HPDE6-E6E7 (cell line): ENCODE measurements around the gene PIH1D1.
"Not testable (repeated sequence)": the region's sequence is repeated elsewhere in the genome, so short reads cannot be mapped to it uniquely, and the experiment has no call there.

Experiments used
- DNase-seq: peaks from one replicate; pipeline ENCODE4 v3.0.0; 2011; ENCODE audit warnings: missing footprints; ENCODE audit errors: extremely low spot score

The PIH1D1 gene

DNA sequence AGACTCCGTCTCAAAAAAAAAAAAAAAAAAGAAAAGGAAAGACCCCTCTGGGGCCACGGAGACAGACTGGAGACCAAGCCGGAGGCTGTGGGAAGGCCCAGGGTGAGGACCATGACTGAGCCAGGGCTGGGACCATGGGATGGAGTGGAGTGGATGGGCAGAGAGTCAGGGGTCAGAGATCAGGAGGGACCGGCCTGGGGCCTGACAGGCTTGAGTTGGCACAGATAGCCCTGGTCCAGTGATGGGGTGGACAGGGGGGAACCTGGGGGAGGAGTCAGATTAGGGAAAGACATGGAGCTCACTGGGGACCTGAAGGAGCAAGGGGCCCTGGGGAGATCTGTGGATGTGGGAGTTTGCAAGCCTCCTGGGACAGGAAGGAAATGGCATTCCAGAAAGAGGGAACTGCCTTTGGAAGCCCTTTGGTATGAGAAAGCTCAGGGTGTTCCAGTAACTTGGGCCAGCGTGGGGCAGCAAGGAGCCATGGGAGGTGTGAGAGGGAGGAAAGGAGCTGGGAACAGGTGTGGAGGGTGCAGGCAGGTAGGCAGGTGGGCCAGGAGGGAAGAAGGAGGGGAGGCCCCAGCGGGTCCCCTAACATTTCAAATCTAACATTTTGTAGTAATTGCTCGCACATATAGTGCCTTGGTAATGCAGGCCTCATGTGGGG is 29.5 kb upstream of the PIH1D1 start:
- DNase-seq = no peak

DNA sequence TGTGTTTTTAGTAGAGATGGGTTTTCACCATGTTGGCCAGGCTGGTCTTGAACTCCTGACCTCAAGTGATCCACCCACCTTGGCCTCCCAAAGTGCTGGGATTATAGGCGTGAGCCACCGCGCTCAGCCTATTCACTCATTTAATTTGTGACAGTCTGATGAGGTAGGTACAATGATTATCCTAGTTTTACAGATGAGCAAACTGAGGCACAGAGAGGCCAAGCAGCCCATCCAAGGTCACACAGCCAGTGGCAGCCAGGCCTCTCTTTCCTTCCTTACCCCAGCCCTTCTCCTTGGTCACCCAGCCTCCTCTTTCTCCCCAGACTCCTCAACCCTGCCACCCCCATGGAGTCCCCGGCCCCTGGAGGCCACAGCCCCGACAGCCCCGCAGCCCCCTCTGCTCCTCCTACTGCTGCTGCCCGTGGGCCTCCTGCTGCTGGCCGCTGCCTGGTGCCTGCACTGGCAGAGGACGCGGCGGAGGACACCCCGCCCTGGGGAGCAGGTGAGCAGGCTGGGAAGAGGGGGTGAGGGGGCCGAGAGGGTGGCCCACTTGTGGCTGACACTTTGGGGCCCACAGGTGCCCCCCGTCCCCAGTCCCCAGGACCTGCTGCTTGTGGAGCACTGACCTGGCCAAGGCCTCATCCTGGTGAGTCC is 28.5 kb upstream of the PIH1D1 start:
- DNase-seq = no peak

DNA sequence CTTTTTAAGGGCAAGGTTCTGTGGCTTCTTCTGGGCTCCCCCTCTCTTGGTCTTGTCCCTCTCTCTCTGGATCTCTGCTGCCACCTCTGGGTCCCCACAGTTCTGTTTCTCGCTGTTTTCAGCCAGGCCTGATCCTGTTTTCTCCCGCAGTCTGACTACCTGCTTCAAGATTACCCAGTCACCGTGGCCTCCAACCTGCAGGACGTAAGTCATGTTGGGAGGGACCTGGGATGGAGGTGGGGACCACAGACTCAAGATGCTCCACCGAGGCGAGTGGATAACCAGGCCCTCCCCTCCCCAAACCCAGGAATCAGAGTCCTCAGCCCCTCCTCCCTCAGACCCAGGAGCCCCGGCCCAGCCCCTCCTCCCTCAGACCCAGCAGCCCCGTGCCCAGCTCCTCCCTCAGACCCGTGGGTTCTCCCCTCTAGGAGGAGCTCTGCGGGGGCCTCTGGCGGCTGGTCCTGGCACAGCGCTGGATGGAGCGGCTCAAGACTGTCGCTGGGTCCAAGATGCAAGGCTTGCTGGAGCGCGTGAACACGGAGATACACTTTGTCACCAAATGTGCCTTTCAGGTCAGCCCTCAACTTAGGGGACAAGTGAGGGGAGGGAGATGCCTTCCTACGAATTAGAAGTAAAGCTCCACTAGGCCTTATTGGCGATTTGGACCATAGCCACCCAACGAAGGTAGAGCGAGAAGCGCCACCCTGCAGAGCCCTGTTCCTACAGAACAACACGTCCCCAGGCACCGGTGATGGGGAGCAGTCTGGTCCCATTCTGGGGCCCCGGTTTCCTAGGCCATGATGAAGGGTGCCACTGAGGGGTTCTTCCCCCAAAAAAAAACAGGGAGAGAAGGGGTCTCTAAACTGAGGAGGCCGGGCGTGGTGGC is 24.6 kb upstream of the PIH1D1 start:
- DNase-seq = no peak

DNA sequence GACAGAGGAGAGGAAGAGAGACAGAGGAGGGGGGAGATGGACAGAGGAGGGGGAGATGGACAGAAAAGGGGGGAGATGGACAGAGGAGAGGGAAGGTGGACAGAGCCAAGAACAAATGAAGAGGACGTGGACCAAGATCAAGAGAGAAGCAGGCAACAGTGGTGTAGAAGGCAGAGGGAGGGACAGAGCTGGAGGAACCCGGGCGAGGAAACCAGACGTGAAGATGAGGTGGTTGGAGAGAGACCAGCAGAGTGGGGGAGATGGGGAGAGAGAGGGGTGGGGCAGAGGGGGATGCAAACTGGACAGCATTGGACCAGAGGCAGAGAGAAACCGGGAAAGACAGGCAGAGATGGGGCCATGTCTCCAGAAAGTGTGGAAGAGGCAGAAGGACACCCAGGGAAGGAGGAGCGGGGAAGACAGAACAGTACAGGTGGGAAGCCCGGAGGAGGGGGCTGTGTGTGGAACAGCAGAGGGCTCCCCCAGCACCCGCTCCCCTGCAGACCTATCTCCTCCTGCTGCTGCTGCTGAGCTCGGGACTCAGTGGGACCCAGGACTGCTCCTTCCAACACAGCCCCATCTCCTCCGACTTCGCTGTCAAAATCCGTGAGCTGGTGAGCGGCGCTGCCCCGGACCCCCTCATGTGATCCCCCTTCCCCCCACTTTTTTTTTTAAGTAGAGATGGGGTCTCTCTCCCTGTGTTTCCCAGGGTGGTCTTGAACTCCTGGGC is 23.7 kb upstream of the PIH1D1 start:
- no peak for DNase-seq

DNA sequence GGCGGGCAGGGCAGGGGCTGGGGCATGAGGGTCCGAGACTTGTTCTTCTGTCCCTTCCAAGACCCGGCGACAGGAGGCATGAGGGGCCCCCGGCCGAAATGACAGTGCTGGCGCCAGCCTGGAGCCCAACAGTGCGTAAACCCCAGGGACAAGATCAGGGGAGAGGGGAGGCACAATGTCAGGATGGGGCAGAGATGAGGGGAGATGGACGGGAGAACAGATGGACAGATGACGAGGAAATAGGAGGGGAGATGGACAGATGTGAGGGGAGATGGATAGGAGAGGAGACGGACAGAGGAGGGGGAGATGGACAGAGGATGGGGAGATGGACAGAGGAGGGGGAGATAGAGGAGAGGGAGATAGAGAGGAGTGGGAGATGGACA is 22.9 kb upstream of the PIH1D1 start:
- DNase-seq = no peak

GRCh38 chr19:49473868-49474541 is 22.4 kb upstream of the PIH1D1 start, which contains the start of gene FLT3LG:
TSS of gene FLT3LG (plus strand) at chr19:49474215. CDS start at chr19:49474640, 425 bp downstream.
- peak; percentile 91 for DNase-seq

- not testable (repeated sequence) for DNase-seq
Observed at GRCh38 chr19:49473501-49473867, 21.9 kb upstream of the PIH1D1 start.

DNA sequence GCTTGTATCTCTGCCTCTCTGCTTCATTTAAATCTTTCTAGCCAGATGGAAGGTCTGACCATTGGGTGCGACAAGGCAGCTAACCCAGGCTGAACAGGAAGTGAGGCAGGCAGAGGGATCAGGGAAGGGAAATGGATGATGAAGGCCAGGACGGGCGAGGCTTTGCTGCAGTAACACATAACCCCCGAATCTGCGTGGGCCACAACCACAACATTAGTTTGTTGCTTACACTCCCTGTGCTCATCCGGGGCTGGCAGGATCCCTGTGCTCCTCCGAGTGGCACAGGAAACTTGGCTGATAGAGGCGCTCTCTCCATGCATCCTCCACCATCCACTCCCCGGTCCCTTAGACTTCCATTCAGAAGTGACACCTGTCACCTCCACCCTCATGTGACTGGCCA is 21.3 kb upstream of the PIH1D1 start:
- DNase-seq = no peak

DNA sequence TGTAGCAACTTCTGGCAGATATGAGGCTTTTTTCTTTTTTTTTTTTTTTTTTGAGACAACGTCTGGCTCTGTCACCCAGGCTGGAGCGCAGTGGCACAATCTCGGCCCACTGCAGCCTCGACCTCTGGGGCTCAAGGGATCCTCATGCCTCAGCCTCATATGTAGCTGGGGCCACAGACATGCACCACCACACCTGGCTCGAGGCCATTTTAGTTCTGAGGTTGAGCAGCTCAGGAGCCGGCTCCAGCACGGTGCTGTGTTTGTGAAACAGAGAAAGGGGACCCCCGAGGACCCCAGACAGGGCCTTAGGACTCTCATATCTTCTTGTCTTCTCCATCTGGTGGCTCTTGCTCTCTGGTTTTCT is 19.0 kb upstream of the PIH1D1 start:
- DNase-seq = no peak

DNA sequence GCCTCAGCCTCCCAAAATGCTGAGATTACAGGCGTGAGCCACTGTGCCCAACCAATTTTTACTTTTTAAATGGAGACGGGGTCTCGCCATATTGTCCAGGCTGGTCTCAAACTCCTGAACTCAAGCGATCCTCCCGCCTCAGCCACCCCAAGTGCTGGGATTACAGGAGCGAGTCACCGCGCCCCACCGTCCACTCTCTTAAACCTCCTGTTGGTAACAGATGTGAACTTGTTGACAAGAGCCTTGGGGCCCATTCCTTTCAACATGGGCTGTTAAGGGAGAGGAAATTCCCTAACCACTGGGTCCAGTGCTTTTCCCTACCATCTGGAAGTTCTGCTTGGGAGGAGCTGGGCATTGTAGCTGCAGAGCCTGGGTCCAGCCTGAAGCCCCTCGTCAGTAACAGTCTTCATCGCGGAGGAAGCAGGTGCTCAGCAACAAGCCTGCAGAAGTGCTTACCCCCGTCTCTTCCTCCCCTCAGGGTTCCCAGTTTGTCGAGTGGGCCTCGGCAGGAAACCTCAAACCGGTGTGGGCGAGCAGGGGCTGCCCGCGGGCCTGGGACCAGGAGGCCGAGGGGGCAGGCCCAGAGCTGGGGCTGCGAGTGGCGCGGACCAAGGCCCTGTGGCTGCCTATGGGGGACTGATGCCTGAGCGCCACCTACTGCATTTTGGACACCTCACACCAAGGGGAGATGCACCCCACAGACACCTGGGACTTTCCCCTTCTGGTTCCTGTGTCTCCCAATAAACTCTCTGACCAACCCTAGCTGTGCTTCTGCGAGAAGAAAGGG is 18.4 kb upstream of the PIH1D1 start:
- DNase-seq = no peak

GRCh38 chr19:49468746-49469447 is 17.3 kb upstream of the PIH1D1 start:
- DNase-seq = no peak

DNA sequence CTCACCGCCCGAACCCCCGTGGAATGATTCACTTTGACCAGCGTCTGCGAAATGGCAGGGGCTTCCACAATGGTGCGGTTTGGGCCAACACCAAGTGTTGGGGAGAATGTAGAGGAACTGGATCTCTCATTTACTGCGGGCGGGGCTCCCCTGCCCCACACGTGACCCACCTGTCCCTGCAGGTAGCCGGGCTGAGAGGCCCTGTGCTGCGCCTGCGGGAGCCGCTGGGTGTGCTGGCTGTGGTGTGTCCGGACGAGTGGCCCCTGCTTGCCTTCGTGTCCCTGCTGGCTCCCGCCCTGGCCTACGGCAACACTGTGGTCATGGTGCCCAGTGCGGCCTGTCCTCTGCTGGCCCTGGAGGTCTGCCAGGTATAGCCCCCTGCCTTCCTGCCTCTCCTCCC is 16.6 kb upstream of the PIH1D1 start:
- DNase-seq = no peak

- DNase-seq = no peak
Observed at GRCh38 chr19:49465371-49465770, 13.8 kb upstream of the PIH1D1 start.

GRCh38 chr19:49463960-49464740 is 12.5 kb upstream of the PIH1D1 start:
- DNase-seq = no peak

- no peak for DNase-seq
Observed at GRCh38 chr19:49462492-49462891, 10.9 kb upstream of the PIH1D1 start.

DNA sequence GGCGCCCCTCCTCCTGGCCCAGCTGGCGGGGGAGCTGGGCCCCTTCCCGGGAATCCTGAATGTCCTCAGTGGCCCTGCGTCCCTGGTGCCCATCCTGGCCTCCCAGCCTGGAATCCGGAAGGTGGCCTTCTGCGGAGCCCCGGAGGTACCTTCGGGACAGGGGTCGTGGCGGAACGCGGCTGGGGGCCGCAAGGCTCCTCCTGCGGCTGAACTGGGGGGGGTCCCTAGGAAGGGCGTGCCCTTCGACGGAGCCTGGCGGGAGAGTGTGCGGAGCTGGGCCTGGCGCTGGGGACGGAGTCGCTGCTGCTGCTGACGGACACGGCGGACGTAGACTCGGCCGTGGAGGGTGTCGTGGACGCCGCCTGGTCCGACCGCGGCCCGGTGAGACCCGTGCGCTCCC is 10.0 kb upstream of the PIH1D1 start:
- DNase-seq = no peak

DNA sequence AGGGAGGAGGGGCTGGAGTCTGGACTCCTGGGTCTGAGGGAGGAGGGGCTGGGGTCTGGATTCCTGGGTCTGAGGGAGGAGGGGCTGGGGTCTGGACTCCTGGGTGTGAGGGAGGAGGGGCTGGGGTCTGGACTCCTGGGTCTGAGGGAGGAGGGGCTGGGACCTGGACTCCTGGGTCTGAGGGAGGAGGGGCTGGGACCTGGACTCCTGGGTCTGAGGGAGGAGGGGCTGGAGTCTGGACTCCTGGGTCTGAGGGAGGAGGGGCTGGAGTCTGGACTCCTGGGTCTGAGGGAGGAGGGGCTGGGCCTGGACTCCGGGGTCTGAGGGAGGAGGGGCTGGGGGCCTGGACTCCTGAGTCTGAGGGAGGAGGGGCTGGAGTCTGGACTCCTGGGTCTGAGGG is 9.5 kb upstream of the PIH1D1 start:
- DNase-seq = not testable (repeated sequence)

DNA sequence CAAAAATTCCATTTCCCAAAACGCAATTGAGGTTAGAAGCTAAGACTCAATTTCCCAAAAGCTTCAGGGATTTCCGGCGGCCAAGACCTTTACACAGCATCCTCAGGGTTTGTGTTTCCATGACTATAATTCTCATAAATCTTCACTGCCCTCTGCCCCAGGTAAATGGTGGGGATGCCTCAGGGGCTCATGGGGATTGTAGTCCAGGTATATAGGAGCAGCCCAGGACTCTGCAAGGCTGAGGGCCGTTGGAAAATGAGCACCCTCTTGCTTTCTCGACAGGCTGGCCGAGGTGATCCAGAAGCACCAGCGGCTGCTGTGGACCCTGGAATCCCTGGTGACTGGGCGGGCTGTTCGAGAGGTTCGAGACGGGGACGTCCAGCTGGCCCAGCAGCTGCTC is 7.8 kb upstream of the PIH1D1 start:
- no peak for DNase-seq

DNA sequence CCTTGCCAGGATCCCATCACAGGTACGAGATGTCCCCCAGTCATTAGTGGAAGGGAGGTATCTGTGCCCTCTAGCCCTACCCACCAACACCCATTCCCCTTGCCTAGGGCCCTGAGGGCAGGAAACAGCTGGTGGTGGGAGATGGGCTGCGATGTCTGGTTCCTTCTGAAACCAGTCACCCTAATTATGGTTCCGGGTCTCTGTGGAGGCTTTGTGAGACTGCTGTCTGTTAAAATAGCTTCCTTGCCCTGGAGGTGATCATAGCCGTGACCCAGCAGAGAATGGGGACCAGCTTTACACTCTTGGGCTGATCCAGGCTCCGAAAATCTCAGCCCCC is 6.9 kb upstream of the PIH1D1 start:
- no peak for DNase-seq
